A673 (cell line): ENCODE data around the gene ATXN2.

ENCODE experiments used
- EZH2 ChIP-seq: fragments of 200-600 bp; sonication (generic); IDR thresholded peaks from 2 replicates; pipeline ENCODE4 v1.6.1; 2017; ENCODE audit warnings: borderline replicate concordance, low read depth, mild to moderate bottlenecking, mixed read lengths, antibody characterized with exemption, low read length; ENCODE audit not compliant: poor library complexity, severe bottlenecking
- TF ChIP-seq, protein P1 (sequence below): fragments of 300-800, 200-600 bp; sonication (generic); conservative IDR thresholded peaks from 2 replicates; pipeline ENCODE4 v1.5.1; 2017; ENCODE audit warnings: low read depth, mild to moderate bottlenecking, antibody characterized with exemption, low read length, moderate library complexity, mixed read lengths

GRCh38 chr12:111417784-111418593 lies 181.1 kb downstream of the ATXN2 start:
- TF ChIP-seq, protein P1, sequence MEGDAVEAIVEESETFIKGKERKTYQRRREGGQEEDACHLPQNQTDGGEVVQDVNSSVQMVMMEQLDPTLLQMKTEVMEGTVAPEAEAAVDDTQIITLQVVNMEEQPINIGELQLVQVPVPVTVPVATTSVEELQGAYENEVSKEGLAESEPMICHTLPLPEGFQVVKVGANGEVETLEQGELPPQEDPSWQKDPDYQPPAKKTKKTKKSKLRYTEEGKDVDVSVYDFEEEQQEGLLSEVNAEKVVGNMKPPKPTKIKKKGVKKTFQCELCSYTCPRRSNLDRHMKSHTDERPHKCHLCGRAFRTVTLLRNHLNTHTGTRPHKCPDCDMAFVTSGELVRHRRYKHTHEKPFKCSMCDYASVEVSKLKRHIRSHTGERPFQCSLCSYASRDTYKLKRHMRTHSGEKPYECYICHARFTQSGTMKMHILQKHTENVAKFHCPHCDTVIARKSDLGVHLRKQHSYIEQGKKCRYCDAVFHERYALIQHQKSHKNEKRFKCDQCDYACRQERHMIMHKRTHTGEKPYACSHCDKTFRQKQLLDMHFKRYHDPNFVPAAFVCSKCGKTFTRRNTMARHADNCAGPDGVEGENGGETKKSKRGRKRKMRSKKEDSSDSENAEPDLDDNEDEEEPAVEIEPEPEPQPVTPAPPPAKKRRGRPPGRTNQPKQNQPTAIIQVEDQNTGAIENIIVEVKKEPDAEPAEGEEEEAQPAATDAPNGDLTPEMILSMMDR = no peak
- no peak for TF ChIP-seq EZH2
